ENCODE measurements around the gene NPC1L1.

The NPC1L1 gene

DNA sequence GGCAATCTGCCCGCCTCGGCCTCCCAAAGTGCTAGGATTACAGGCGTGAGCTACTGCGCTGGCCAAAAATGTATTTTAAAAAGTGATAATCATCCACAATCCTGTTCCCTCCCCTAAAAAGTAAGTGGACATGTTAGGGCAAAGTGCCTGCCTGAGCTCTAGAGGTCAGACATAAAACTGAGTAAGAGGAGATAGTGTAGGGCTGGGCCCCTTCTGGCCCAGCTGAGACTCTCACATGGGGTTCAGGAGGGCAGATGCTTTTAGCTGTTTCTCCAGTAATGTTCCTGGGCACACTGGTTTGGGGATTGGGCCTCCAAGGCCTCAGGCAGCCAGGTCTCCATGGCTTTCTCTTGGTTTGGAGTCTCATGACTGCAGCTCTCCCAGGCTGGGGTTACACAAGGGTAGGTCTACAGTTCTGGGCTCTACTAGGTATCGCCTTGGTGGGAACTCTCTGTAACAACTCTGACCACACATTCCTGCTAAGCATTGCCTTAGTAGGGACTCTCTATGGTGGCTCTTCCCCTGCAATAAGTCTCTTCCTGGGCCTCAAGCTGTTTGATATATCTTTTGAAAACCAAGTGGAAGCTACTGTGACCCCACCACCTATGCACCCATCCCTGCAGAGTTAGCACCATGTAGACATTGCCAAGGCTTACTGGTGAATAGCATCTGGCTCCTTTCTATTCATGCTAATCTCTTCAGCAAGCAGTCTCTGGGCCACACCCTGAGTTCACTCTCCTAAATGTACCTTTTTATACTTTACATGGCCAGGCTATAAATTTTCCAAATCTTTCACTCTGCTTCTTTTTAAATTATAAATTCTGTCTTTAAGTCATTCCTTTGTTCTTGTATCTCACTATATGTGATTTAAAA is 43.7 kb downstream of the NPC1L1 start:
- peak; percentile 40 for DNase-seq

GRCh38 chr7:44496385-44496784 is 44.7 kb downstream of the NPC1L1 start:
- DNase-seq: no peak

DNA sequence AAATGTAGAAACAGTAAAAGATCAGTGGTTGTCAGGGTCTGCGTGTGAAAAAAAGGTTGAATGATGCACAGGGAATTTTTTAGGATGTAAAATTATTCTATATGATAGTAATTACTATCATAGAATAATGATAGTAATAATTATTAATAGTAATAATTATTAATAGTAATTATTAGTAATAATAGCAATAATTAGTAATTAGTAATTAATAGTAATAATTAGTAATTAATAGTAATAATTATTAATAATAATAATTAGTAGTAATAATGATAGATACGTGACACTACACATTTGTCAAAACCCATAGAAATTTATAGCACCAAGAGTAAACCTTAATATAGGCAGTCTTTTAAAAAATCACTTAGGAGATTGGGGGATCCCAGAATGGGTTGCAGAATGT is 46.2 kb downstream of the NPC1L1 start:
- DNase-seq: no peak

DNA sequence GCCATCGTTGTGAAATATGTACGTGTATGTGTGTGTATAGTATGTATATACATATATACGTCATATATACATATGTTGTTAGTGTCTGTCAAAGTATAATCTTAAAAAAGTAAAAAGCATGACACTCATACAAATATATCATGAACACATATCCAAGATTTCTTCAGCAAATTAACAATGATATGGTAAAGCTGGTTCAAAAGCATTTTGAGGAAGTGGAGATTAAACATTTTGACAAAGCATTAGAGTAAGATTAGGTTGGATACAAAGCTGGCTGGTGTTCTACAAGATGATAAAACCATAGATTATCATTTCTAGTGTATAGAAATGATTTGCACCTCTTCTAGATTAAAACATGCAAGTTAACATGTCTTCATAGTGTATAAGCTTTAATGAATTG is 49.9 kb downstream of the NPC1L1 start:
- peak; percentile 26 for DNase-seq

- DNase-seq: peak; percentile 93
These were observed 50.6 kb downstream of the NPC1L1 start, which contains the start of gene NUDCD3 for GRCh38 chr7:44490351-44491200. NUDCD3 (minus strand) TSS chr7:44490658; CDS start chr7:44490600, 58 bp downstream.

- peak; percentile 74 for DNase-seq
These were observed 51.2 kb downstream of the NPC1L1 start for GRCh38 chr7:44489955-44490350.

DNA sequence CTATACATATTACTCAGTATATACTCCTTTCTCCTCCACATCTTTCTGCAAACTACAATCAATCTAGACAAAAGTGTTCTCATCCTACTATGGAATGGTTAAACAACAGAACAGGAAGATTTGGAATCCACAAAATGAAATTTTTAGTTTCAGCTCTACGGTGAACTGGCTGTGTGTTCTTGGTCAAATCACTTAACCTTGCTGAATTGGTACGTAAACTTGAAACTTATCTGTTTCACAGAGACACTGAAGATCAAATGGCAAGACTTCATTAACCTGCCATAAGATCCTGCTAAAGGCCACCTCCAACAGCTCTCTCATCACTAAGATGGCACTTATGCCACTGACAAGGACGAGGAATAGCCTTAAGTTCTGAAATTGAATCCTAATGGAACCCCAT is 52.2 kb downstream of the NPC1L1 start:
- no peak for DNase-seq

DNA sequence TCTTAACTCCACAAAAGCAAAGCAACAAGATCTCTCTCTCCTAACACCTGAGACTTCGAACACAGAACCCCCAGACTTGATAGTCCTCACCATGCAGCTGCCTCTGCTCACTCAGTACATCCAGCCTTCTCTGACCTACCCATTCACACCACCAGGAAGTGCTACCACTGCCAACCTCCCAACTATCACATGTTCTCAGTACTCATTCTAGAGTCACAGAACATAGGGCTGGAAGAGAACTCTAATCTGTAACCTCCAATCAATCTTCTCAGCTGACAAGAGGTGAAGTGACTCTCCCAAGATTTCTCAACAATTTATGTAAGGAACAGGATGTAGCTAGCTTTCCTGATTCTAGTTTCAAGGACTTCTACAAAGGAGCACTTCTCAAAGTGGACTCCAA is 54.4 kb downstream of the NPC1L1 start:
- DNase-seq: peak; percentile 51

- no peak for DNase-seq
These were observed 55.1 kb downstream of the NPC1L1 start for GRCh38 chr7:44486001-44486400.

DNA sequence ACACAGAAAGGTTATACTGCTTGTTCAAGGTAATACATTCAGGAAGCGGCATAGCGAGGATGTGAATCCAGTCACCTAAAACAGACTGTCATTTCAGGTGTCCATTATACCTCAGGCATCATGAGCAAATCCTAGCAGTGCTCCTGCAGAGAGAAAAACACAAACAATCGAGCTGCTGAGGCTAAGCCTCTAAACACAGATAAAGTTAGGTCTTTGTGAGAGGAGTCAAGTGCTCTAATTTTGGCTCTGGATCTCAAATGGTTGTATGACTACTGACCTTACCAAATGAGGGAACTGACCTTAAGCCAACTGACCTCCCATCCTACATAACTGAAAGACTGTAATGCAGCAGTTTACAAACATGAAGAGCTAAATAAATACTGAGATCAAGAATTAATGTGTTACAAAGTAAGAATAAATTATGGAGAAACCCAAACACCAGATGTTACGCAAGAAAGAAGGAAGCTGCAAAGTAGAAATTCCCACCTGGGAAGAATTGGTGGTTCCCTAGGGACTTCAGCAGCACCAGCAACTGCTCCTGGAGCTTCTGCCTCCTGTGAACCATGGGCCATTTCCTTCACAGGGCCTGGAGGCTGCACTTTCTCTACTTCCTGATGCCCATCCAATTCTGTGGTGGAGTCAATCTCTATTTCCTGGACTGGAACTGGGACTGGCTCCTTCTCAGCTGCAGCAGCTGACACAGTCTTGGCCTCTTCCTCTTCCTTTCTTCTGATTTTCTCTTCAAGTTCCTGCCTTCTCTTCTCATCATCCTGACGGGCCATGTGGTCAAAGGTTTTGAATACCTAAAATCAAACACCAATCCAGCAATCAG is 56.4 kb downstream of the NPC1L1 start:
- DNase-seq: no peak

DNA sequence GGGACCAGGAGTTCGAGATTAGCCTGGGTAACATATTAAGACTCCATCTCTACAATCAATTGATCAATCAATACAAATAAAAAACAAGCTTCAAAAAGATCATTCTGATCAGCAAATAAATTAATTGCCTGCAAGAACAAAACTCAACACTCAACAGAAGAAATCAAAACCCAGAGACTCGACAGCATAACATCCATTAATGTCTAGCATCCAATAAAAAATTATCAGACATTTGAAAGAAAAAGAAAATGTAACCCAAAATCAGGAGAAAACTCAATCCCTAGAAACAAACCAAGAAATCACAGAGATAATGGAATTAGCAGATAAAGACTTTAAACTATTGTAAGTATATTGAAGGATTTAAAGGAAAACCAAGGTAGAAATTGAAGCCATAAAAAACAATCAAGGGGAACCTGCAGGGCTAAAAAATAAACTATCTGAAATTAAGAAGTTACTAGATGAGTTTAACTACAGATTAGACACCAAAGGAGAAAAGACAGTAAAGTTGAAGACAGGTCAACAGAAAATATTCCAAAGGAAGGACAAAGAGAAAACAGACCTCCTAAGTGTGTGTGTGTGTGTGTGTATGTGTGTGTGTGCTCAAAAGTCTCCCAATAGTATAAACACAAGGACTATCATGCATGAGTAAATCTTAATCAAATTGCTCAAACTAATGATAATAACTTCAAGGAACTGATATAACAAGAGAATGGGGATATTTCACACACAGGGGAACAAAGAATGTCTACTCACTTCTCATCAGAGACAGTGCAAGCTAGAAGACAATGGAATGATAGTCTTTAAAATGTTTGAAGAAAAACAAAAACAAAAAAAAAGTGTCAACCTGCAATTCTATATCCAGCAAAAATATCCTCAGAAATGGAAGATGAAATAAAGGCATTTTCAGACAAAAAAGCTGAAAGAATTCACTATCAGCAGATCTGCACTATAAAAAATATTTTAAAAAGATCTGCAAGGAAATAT is 58.3 kb downstream of the NPC1L1 start:
- no peak for DNase-seq

GRCh38 chr7:44477938-44478337 is 63.2 kb downstream of the NPC1L1 start:
- DNase-seq: no peak

GRCh38 chr7:44477063-44477830 is 63.9 kb downstream of the NPC1L1 start:
- peak; percentile 83 for DNase-seq

DNA sequence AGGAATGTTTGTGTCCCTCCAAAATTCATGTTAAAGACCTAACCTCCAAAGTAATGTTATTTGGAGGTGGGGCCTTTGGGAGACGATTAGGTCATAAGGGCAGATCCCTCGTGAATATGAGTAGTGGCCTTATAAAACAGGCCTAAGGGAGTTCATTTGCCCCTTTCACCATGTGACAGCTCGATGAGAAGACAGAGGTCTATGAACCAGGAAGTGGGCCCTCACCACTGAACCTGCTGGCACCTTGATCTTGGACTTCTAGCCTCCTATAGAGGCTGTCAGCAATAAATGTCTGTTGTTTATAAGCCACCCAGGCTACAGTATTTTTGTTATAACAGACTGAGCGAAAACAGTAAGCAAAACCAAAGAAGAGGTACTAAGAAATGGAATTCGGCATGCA is 64.8 kb downstream of the NPC1L1 start:
- no peak for DNase-seq

GRCh38 chr7:44473295-44473694 is 67.8 kb downstream of the NPC1L1 start:
- DNase-seq: no peak

DNA sequence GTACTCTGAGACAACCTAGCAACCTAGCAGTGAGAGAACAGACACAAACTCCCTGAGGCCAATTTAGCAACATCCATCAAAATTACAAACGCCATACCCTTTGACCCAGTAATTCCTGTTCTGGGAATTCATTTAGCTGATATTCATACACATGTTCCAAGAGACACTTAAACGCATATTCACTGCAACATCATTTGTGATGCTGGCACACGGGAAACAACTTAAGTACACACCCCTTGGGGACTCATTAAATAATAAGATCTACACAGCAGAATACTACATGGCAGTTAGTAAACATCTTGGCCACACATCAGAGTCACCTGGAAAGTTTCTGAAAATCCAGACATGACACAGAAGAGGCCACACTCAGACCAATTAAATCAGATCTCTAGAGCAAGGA is 68.3 kb downstream of the NPC1L1 start:
- no peak for DNase-seq

DNA sequence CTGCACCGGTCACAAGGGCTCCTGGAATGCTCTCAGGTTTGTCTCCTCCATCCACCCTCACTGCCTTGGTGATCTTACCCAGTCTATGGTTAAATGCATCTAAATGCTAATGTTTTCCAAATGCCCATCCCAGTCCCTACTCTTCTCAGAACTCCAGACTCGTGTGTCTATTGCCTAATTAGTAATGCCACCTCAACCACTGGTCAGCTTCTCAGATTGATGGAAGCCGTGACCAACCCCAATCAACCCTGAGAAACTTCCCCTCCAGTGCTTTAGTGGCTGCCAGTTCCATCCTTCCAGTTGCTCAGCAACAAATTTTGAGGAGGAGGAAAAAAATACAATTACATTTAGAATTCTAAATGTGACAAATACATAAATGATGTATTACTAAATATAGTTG is 69.3 kb downstream of the NPC1L1 start:
- no peak for DNase-seq

DNA sequence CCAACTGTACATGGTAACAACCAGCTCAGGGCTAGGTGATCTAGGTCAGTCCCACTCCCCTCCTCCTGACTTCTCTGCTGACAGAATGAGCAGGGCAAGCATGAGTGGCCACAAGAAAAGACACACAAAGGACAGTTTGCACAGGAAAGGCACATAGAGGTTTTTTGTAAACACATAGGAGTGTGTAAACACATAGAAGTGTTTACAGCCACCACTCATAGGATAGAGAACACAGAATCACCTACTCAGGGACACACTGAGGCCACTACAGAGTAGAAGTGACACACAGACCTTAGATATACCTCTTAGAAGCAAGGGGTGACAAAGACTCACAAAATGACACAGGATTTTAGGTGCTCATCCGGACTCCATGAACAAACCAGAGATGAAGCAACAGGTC is 69.7 kb downstream of the NPC1L1 start:
- no peak for DNase-seq

DNA sequence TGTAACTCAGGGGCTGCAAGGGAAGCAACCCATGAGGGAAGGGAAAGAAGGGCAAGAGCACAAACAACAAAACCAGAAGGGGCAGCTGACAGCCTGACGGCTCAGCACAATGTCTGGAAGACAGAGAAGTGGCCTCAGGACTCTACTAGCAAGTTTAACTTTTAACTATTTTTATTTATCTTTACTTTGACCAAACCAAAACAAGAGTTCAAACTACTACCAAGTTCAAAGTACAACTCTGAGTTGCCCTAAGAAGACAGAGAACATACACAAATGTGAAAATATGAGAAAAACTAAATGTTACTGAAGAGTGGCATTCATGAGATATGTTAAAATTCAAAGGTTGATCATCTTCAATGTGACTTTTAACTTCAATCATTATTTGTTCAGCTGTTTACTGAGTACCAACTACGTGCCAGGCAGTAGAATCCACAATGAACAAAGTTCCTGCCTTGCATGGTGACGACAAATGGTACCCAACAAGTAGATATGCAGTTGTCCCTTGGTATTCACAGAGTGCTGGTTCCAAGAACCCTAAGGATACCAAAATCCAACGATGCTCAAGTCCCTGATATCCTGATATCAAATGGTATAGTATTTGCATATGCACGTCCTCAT is 70.4 kb downstream of the NPC1L1 start:
- DNase-seq: no peak

DNA sequence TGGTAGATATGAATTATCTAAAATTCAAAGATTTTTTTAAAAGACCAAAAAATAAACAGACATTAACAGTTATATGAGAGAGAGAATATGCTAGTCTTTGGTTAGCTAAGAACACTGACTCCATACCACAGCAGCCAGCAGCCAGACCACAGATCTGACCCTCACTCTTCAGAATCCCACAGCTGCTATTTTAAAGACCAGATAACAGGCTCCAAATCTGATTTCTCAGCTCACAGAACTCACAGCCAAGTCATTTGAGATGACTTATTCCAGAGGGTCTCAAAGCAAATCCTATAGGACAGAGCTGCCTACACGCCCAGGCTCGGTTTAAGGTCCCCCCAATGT is 71.0 kb downstream of the NPC1L1 start:
- peak; percentile 45 for DNase-seq
